GM18868 (cell line): Measurements from ENCODE around the gene MGST2.

Experiments used
- ATAC-seq: cut with Tn5 transposase; IDR thresholded peaks from one replicate; pipeline ENCODE4 v1.9.1; 2021; ENCODE audit warnings: mild to moderate bottlenecking, moderate library complexity; ENCODE audit not compliant: unreplicated experiment

MGST2 gene

GRCh38 chr4:139735381-139736273 is 70.0 kb downstream of the MGST2 start:
- ATAC-seq: no peak

- ATAC-seq: no peak
Measured at GRCh38 chr4:139736274-139736660, 70.6 kb downstream of the MGST2 start.

GRCh38 chr4:139736661-139737060 is 71.0 kb downstream of the MGST2 start:
- no peak for ATAC-seq

- no peak for ATAC-seq
Measured at GRCh38 chr4:139738846-139739613, 73.4 kb downstream of the MGST2 start.

- ATAC-seq: no peak
Measured at GRCh38 chr4:139740121-139740520, 74.5 kb downstream of the MGST2 start.

- ATAC-seq: no peak
Measured at GRCh38 chr4:139740531-139741041, 75.0 kb downstream of the MGST2 start.

- ATAC-seq: no peak
Measured at GRCh38 chr4:139743027-139743426, 77.4 kb downstream of the MGST2 start.

- no peak for ATAC-seq
Measured at GRCh38 chr4:139744232-139744631, 78.6 kb downstream of the MGST2 start.

- no peak for ATAC-seq
Measured at GRCh38 chr4:139745111-139745639, 79.6 kb downstream of the MGST2 start.

- ATAC-seq: no peak
Measured at GRCh38 chr4:139746431-139747171, 81.0 kb downstream of the MGST2 start.

- ATAC-seq: no peak
Measured at GRCh38 chr4:139749338-139749737, 83.7 kb downstream of the MGST2 start.

- ATAC-seq: no peak
Measured at GRCh38 chr4:139749835-139750498, 84.3 kb downstream of the MGST2 start.

- no peak for ATAC-seq
Measured at GRCh38 chr4:139753686-139754085, 88.1 kb downstream of the MGST2 start.
